Suppressor macrophage (primary cell): Measurements from ENCODE around the gene SMC4.
"Not testable (repeated sequence)": the region's sequence is repeated elsewhere in the genome, so short reads cannot be mapped to it uniquely, and the experiment has no call there.

Source experiments
- DNase-seq, 4 experiments: peaks; one replicate each; pipeline ENCODE4 v3.0.0-alpha.2; 2020 to 2022
- total RNA-seq, 17 experiments: gene quantifications; one replicate each; lab custom pipeline; 2026; ENCODE audit warnings: mixed read lengths in 6 of 17, inconsistent platforms in 3 of 17; lab: John Stamatoyannopoulos, UW

SMC4 gene
- total RNA-seq = 29.5 to 136 (median 69.3) reads per million in 17 experiments

DNA sequence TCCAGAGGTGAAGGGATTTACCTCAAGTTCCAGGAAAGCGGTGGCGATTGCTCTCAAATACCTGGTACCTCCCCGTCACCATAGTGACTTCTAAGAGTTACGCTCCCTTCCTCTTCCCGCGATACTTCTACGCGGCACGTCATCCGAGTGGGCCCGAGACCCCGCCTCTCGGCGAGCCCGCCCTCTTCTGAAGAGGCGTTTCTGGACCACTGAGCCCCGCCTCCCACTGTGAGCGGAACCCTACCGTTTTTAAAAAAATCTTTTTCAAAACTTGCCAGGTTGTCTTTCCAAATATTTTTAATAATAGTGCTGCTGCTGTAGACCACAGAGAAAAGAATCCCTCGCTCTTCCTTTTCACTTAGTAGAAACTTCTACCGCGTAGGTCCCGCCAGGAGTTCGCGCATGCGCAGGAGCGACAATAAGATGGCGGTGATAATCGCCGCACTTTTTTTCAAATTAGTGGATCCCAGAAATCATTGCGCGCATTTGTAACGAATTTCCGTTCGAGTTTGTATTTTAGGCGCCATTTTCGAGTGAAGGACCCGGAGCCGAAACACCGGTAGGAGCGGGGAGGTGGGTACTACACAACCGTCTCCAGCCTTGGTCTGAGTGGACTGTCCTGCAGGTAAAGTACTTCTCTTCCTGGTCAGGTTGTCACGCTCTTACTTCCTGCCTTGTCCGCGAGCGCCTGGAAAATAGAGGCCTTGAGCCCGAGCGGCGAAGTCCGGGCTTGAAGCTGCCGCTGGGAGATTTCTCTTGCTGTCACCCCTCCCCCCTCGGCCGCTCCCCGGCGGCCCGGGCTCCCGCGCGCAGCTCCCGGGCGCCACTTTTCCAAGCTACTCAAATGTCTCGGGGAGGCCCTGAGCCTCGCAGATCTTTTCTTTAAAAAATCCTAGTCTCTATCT is at the start of gene SMC4, which contains the start of gene IFT80:
TSS of gene SMC4 (plus strand) at position 526 of the 905 bp plus-strand sequence. CDS start 1,177 bp downstream, outside the sequence.
TSS of gene IFT80 (minus strand) at position 101 of the 905 bp plus-strand sequence. CDS start 14,625 bp downstream, outside the sequence.
- DNase-seq = peak; percentile 96 to 98 (median 98)

DNA sequence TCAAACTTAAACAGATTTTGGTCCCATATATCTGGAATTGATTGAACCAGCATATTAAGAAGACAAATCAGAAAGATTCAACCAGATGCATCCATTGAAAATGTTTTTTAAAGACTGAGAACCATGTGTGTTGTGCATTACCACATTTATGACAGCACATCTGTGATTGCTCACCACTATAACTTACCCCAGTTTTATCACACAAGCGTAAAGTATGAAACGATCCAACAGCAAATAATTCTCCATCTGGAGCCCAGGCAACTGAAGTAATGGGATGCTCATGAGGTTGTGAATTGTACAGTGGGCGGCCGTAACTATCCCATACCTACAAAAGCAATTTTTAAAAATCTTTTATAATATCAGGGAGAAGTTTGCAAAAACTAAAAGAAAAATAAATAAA is 43.6 kb upstream of the SMC4 start:
- no peak for DNase-seq

DNA sequence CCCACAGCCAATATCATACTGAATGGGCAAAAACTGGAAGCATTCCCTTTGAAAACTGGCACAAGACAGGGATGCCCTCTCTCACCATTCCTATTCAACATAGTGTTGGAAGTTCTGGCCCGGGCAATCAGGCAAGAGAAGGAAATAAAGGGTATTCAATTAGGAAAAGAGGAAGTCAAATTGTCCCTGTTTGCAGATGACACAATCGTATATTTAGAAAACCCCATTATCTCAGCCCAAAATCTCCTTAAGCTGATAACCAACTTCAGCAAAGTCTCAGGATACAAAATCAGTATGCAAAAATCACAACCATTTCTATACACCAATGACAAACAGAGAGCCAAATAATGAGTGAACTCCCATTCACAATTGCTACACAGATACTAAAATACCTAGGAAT is 36.6 kb upstream of the SMC4 start:
- DNase-seq = not testable (repeated sequence)

DNA sequence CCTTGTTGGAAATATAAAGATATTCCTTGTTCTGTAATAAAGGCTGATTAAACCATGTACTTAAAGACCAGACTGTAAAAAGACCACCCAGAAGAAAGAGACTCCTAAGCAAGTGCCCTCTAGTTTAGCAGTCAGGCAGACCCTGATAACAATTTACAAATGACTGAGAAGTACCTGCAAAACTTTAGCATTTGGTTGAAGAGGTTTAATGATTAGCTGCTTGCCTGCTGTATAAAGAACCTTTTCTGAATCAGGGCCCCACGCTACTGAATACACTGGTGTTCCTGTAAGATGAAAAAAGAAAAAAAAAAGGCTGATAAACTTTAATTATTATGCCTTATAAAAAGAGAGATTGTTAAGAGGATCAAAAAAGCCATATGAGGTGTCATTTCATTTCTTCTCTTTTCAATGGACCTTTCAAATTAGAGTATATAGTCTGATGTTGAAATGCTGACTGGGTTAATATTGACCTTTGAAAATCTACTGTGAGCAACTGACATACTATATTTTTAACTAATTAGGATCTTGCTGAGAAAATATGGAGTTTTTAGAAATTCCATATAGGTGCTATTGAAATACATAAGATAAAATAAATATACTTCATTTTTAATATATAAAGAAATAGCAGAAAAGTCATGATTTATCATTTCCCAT is 33.5 kb upstream of the SMC4 start:
- DNase-seq = no peak

DNA sequence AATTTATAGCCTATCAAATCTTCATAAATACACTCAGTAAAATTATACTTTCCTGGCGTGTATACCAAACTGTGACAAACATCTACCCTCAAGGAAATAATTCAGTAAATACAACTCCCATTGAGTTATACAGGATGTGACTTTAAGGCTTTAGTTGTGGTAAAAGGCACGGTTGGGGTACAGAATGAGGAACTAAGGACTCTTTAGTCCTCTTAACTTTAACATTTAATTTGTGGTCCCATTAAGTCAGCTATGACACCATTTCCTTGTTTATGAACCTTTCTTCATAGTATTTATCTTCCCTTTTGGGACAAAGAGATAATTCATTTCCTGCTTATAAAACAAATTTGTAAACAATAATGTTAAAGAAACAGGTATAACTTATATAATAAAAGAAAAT is 30.6 kb upstream of the SMC4 start:
- DNase-seq = peak; percentile 8 to 72 (median 44)

DNA sequence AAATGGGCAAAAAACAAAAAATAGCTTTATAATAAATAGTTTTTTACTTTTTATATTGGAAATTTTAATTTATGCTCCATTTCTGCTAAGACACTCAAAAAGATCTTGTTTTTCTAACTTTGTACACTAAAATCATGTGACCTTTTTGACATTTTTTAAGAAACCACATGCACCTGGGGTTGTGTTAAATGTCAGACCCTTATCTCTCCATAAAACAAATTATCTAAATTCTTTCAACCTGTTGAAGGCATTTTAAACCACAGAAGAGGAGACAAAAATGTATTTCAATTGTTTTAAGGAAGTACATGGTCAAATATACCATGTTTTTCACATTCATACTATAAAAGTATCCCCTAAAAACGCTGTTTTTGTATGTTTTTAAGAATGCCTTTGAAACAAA is 29.7 kb upstream of the SMC4 start:
- no peak for DNase-seq

DNA sequence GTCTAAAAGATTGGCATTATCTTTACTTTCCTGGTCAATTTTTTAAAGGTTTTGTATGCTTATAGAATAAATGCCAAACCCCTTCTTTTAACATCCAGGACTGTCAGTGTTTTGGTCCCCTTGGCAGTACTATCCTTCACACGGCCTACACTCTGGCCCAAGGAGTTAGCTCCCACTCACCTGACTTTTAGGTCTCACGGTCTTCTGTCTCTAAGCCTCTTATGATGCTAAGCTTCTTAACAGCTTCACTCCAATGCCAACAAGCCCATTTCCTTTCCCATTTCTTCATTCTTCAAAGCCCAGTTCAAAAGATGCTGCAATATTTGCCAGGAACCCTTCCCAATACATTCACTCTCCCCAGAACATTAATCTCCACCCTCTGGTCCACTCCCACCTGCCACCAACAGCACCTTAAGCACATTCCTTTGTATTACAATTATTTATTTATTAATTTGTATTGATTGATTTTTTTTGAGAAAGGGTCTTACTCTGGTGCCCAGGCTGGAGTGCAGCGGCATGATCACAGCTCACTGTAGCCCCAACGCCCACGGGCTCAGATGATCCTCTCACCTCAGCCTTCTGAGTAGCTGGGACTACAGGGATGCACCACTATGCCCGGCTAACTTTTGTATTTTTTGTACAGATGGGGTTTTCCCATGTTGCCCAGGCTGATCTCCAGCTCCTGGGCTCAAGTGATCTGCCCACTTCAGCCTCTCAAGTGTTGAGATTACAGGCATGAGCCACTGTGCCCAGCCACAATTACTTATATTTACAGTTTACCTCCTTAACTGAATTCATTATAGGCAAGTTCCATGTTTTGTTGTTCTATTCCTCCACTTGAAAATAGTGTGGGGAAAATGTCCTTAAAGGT is 28.2 kb upstream of the SMC4 start:
- no peak for DNase-seq

DNA sequence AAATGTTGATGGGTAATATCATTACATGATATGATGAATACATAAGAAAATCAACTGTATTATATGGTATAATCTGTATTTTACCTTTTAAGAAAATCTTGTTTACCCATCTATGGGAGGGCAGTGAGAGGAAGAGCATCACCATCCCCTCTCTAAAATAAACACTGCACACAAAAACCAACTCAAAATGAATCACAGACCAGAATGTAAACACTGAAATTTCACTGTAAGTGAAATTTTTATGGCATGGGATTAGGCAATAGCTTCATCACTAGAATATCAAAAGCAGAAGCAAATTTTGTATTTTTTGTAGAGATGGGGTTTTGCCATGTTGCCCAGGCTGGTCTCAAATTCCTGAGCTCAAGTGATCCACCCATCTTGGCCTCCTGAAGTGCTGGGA is 26.7 kb upstream of the SMC4 start:
- peak in 1 of 4 experiments; percentile 2 for DNase-seq

DNA sequence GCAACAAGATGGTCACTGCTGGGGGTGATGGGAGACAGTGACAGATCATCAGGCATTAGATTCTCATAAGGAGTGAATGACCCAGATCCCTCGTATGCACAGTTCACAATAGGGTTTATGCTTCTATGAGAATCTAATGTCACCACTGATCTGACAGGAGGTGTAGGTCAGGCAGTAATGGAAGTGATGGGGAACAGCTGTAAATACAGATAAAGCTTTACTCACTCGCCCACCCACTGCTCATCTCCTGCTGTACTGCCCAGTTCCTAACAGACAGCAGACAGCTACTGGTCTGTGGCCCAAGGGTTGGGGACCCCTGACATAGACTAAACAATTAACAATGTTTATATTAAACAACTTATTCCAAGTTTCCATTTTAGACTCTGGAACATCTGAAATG is 25.8 kb upstream of the SMC4 start:
- no peak for DNase-seq

DNA sequence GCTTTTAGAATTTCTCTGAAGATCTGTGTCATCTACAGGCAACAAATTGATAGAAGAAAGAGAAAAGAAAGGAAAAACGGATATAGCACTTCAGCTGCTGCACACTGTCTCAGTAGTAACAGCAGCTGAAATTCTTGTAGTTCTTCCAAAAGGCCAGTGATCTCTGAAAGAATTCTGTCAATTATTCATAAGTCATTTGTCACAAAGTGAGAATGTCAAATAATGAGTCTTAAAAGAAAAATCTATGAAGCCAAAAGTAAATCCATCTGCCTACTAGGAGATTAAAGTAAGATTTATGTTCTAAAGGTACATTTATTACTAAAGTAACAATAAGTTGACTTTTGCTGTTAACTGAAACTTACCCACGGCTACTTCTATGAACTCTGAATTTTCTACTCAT is 25.0 kb upstream of the SMC4 start:
- DNase-seq = no peak

DNA sequence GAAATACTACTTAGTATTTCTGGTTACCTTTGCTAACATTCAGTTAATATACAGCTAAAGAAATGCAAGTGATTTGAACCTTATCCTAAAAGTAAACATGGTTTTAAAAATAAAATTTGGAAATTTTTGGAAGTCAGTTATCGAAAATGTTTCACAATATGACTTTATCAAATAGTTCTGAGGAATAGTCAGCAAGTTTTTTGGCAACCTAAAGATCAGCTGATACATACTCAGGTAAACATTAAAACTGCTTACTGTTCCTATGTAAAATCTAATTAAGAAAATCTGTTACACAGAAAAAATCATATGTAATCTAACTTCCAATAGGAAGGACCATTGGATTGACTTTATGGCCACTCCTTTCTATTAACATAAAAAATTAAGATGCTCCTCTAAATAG is 24.5 kb upstream of the SMC4 start:
- no peak for DNase-seq

DNA sequence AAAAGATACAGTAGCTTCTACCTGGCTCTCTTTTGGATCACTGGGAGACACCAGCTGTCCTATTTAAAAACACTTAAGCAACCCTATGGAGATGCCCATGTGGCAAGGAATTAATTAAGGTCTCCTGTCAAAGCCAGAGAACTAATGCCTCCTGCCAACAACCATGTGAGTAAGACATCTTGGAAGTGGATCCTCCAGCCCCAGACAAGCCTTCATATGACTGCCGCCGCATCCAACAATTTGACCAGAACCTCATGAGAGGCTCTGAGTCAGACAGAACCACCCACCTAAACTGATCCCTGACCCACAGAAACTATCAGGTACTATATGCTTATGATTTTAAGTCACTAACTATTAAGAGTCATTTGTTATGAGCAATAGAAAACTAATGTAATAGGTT is 22.8 kb upstream of the SMC4 start:
- no peak for DNase-seq

DNA sequence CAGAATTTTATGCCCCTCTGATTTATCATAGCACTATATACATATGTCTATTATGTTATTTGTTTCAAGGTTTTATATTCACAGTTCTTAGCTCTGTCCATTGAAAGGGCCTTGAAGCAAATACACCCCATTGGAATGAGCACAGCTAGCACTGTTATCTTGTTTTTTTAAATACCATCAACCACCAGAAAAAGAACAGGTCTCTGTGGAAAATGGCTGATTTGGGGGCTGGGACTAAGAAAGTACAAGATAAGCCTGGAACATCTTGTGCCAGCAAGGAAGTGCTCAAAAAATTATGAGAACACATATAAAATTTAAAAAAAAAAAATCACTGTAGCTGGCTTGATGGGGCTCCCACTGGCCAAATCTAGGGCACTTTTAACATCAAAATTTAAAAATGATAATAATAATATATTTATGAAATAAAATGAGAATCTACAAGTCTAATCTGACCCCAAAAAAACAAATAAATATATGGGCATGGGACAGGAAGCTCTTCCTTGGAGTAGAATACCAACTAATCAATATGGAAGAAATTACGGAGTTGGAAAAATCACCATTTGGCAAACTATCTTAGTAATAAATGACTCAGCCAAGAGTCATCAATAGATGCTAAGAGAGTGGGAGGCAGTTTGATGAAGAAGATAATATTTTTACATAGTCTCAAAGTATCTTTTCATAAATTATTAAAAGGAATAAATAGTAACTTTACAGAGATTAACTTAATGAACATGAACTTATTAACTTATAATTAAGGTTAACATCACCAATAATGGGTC is 20.9 kb upstream of the SMC4 start:
- no peak for DNase-seq

DNA sequence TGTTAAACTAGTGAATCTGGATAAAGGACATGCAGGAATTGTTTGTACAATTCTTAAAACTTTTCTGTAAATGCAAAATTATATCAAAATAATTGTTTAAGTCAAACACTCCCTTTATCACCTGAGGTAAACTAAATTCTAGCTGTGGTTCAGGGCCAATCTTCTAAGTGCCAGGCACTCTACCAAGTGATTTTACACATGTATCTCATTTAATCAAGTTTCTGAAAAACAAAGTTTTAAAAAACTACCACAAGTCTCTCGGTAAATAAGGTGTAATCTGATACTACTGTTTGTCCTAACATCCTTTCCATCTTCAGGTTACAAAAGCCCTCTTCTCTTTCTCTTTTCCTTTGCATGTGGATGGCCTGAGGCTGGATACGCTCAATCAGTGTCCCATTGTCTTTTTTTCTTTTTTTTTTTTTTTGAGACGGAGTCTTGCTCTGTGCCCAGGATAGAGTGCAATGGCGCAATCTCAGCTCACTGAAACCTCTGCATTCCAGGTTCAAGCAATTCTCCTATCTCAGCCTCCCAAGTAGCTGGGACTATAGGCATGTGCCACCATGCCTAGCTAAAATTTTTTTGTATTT is 19.7 kb upstream of the SMC4 start:
- DNase-seq = no peak

DNA sequence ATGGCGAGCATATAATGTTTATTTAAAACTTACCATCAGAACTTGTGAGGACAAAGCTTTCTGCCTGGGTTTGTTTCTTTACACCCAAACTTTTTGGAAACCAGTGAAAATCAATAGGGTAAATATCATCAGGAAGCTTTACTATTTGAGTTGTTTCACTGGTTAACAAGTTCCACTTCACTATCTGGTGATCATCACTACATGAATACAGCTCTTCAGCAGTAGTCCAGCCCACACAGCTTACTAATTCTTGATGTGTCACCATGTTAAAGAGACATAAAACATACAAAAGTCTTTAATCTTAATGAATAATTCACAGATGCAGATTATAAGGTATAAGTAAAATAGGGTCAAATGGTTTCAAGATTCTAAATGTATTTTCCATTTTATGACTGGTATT is 18.0 kb upstream of the SMC4 start:
- DNase-seq = peak in 3 of 4 experiments; percentile 15 to 52 (median 20)

DNA sequence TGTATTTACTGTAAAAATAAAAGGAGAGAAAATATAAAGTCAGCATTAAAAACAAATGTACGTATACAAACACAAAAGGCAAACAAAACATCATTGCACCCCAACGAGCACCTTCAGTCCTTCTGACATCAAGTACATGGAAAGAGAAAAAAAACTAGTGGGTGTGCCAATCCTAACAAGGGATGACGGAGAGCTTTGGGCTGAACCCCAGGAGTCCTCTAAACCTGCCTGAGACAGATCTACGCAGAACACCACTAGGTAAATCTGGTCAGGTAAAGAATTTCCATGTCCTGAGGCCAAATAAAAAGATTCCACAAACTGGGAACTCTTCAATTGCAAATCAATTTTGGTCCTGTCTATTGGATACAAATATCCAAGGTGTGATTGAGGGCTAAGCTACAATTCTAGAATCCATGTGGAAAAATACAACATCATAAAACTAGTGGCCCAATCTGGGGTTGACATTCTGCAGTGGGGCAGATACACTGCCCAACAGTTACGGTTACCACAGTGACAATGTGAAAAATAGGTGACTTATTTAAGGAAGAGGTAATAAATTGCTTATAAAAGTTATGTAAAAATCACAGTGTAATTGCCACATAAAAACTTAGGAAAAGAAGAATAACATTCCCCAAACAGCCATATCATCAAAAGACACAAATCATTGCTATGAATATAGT is 14.7 kb upstream of the SMC4 start:
- DNase-seq = no peak

DNA sequence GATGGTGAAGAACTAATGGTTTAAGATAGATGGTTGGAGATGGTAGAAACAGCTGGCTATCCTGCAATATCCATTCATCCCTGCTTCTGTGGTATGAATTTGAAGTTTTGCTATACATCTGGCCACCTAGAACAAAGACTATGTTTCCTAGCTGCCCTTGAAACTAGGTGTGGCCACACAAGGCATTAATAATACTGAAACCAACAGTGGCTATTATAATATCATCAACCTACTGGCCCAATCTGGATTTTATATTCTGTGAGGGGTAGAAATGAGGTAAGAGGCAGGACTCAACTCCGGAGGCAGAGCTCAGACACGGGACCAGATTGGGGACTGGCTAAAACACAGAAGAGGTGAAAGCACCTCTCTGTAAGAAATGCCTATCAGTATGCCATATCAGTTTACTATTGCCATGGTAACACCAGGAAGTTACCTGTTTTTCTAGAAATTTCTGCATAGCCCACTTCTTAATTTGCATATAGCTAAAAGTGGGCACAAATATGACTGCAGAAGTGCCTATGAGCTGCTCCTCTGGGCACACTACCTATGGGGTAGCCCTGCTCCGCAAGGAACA is 8.8 kb upstream of the SMC4 start:
- no peak for DNase-seq

DNA sequence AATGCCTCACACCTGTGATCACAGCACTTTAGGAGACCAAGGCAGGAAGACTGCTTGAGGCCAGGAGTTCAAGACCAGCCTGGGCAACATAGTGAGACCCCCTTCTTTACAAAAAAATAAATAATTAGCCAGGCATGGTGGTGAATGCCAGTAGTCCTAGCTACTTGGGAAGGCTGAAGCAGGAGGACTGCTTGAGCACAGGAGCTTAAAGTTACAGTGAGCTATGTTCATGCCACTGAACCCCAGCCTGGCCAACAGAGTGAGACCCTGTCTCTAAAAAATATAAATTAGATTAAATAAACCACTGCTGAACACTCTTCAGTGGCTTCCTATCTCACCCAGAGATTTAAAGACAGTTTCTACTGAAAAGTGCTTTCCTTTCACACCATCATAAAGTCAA is 6.7 kb upstream of the SMC4 start:
- DNase-seq = no peak

DNA sequence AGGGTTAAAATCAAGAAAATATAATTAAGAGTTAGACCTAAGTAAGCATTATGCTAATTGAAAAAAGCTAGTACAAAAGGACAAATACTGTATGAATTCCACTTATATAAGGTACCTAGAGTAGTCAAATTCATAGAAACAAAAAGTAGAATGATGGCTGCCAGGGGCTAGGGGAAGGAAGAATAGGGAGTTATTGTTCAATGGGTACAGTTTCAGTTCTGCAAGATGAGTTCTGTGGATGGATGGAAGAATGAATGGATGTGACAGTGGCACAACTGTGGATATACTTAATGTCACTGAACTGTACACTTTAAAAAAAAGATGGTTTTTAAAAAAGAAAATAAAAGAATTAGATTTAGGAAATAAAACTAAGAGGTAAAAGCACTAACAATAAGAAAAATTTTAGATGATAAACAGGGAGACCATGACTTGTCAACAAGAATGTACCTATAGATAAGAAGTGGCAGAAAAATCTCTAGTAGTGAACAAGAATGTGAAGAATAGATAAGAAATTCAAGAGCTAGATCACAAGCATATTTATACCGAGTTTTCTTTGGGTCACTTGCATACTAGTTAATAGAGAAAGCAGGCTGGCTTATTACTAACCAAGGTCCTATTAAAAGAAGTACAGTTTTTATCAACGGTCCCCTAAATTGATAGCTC is 6.0 kb upstream of the SMC4 start:
- DNase-seq = no peak

DNA sequence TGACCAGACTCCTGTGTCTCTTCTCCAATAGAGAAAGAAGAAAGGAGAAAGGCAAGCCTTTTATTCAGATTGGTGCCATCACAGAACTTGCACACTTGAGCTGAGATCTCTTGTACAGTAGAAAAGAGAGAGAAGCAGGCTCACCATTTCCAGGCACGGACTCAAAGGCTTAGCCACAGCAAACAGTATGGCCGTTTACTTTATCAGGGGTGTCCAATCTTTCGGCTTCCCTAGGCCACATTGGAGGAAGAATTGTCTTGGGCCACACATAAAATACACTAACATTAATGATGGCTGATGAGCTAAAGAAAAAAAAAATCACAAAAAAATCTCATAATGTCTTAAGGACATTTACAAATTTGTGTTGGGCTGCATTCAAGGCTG is 5.4 kb upstream of the SMC4 start:
- no peak for DNase-seq
